HCT116 (cell line): ENCODE results near the gene RAD50. TPM values are rescaled to one million over a fixed set of nuclear protein-coding genes. Genes with fewer than 3 reads are reported as not detected.
"Not testable (repeated sequence)": the region's sequence is repeated elsewhere in the genome, so short reads cannot be mapped to it uniquely, and the experiment has no call there.

Experiments used
- ATAC-seq: fragments of 200-7000 bp; cut with Tn5 transposase; 2 replicates; pipeline ENCODE4 v1.9.1; 2020; ENCODE audit warnings: mild to moderate bottlenecking, moderate library complexity
- BruUV-seq: library from RNA; stranded (reverse); fragments of 400-500 nt; replicated peaks from 2 replicates; lab custom pipeline; 2021; lab: Mats Ljungman, UMichigan
- CTCF ChIA-PET: fragments of 300-600 bp; sonication (Branson Sonifier 250); formaldehyde crosslinking; loops from one replicate; lab custom pipeline; 2021; ENCODE audit warnings: antibody characterized with exemption; lab: Charles Lee
- POLR2A ChIA-PET: fragments of 300-600, 350-600 bp; sonication (Branson Sonifier 250); formaldehyde crosslinking; loops from one replicate; lab custom pipeline; 2021; ENCODE audit warnings: antibody characterized with exemption; lab: Charles Lee
- RAD21 ChIA-PET, 2 experiments: fragments of 300-600 bp; sonication (Branson Sonifier 250); formaldehyde crosslinking; loops; one replicate each; lab custom pipeline; 2023; ENCODE audit warnings: low total read pairs in 2 of 2; ENCODE audit not compliant: uncharacterized antibody in 2 of 2, unreplicated experiment in 2 of 2, low non-redundant PET in 1 of 2; lab: Charles Lee
- DNase-seq: peaks from one replicate; pipeline ENCODE4 v3.0.0-alpha.2; 2010; ENCODE audit warnings: low read depth, low spot score
- H2AFZ ChIP-seq: fragments of 200-600 bp; shearing (Covaris generic), sonication (generic); 2 replicates; pipeline ENCODE4 v1.6.1; 2017; ENCODE audit warnings: low read depth, mixed run types, mixed read lengths, antibody characterized with exemption, low read length; ENCODE audit not compliant: poor library complexity, severe bottlenecking
- H3K27ac ChIP-seq: 2 replicates; pipeline ENCODE4 v1.5.1; 2012; ENCODE audit warnings: low read depth, low read length
- H3K27me3 ChIP-seq: fragments of 200-600 bp; sonication (generic); 2 replicates; pipeline ENCODE4 v1.6.1; 2016; ENCODE audit warnings: mixed run types, low read length, mixed read lengths; ENCODE audit not compliant: insufficient read depth
- H3K36me3 ChIP-seq, 2 experiments: fragments of 200-500 bp in 1 of 2; fragments of 200-600 bp in 1 of 2; sonication (Bioruptor generic) in 1 of 2; sonication (generic) in 1 of 2; 2 replicates each; pipeline versions ENCODE4 v1.5.1 to v1.6.1; 2014 to 2016; ENCODE audit warnings: low read length in 2 of 2, inconsistent platforms in 1 of 2, mixed read lengths in 1 of 2, mixed run types in 1 of 2; ENCODE audit not compliant: insufficient read depth in 2 of 2, control insufficient read depth in 1 of 2
- H3K4me1 ChIP-seq, 2 experiments: fragments of 200-600 bp in 1 of 2; sonication (generic) in 1 of 2; 2 replicates each; pipeline versions ENCODE4 v1.5.1 to v1.6.1; 2012 to 2017; ENCODE audit warnings: low read length in 2 of 2, inconsistent platforms in 1 of 2, mild to moderate bottlenecking in 1 of 2, mixed read lengths in 1 of 2, mixed run types in 1 of 2, moderate library complexity in 1 of 2; ENCODE audit not compliant: insufficient read depth in 2 of 2, control insufficient read depth in 1 of 2
- H3K4me2 ChIP-seq: fragments of 200-600 bp; sonication (generic); 2 replicates; pipeline ENCODE4 v1.6.1; 2017; ENCODE audit warnings: mixed run types, low read length, mixed read lengths
- H3K4me3 ChIP-seq, 2 experiments: fragments of 200-600 bp in 1 of 2; sonication (generic) in 1 of 2; replicated peaks in 1 of 2; 2 replicates each; pipeline ENCODE4 v1.5.1; 2011 to 2016; ENCODE audit warnings: low read length in 2 of 2, control low read depth in 1 of 2, low read depth in 1 of 2, mild to moderate bottlenecking in 1 of 2, mixed read lengths in 1 of 2, mixed run types in 1 of 2
- H3K79me2 ChIP-seq: fragments of 200-600 bp; sonication (generic); 2 replicates; pipeline ENCODE4 v1.6.1; 2017; ENCODE audit warnings: mild to moderate bottlenecking, mixed run types, low read length, moderate library complexity, mixed read lengths; ENCODE audit not compliant: insufficient read depth
- H3K9ac ChIP-seq: fragments of 200-600 bp; sonication (generic); 2 replicates; pipeline ENCODE4 v1.6.1; 2016; ENCODE audit warnings: low read length, mixed read lengths
- H3K9me2 ChIP-seq: fragments of 200-600 bp; sonication (generic), shearing (Covaris generic); 2 replicates; pipeline ENCODE4 v1.6.1; 2017; ENCODE audit warnings: mixed run types, mild to moderate bottlenecking, moderate library complexity; ENCODE audit not compliant: insufficient read depth
- H3K9me3 ChIP-seq, 2 experiments: fragments of 200-500 bp in 1 of 2; fragments of 200-600 bp in 1 of 2; sonication (Bioruptor generic) in 1 of 2; sonication (generic) in 1 of 2; 2 replicates each; pipeline ENCODE4 v1.6.1; 2014 to 2017; ENCODE audit warnings: low read length in 2 of 2, mixed read lengths in 2 of 2, inconsistent platforms in 1 of 2, low read depth in 1 of 2, mild to moderate bottlenecking in 1 of 2, mixed run types in 1 of 2, moderate library complexity in 1 of 2; ENCODE audit not compliant: control insufficient read depth in 1 of 2, insufficient read depth in 1 of 2
- H4K20me1 ChIP-seq: fragments of 200-600 bp; sonication (generic), shearing (Covaris generic); 2 replicates; pipeline ENCODE4 v1.6.1; 2017; ENCODE audit warnings: mixed run types, mild to moderate bottlenecking, moderate library complexity; ENCODE audit not compliant: insufficient read depth
- EZH2phosphoT487 ChIP-seq: fragments of 200-600 bp; IDR thresholded peaks from 2 replicates; pipeline ENCODE4 v1.6.1; 2018; ENCODE audit warnings: antibody characterized with exemption, borderline replicate concordance
- FOSL1 ChIP-seq: IDR thresholded peaks from 2 replicates; pipeline ENCODE4 v1.6.1; 2012; ENCODE audit warnings: low read depth
- ZNF274 ChIP-seq: fragments of 200-500 bp; sonication (Bioruptor generic); IDR thresholded peaks from 2 replicates; pipeline ENCODE4 v1.6.1; 2014; ENCODE audit warnings: mild to moderate bottlenecking, low read depth, low read length, inconsistent platforms
- intact Hi-C: fragments of 100-400 bp; cut with micrococcal nuclease; formaldehyde crosslinking; loops from 2 replicates; pipeline ENCODE4 v1.10.0; 2022
- total RNA-seq: library from RNA; stranded (reverse); gene quantifications from one replicate; pipeline ENCODE4 v1.2.1, GENCODE V29; 2021; ENCODE audit not compliant: unreplicated experiment
- TF ChIP-seq, protein P1 (sequence below): IDR thresholded peaks from 2 replicates; pipeline ENCODE4 v1.6.1; 2012
- TF ChIP-seq, protein P2 (sequence below): IDR thresholded peaks from 2 replicates; pipeline ENCODE4 v1.6.1; 2011; ENCODE audit warnings: mild to moderate bottlenecking, low read length, moderate library complexity; ENCODE audit not compliant: insufficient replicate concordance; ENCODE audit errors: extremely low read depth
- TF ChIP-seq, protein P3 (sequence below): IDR thresholded peaks from 2 replicates; pipeline ENCODE4 v1.6.1; 2012; ENCODE audit warnings: low read depth

The RAD50 gene
- total RNA-seq, 1 experiment from 2014 or later: 43.6 TPM

DNA sequence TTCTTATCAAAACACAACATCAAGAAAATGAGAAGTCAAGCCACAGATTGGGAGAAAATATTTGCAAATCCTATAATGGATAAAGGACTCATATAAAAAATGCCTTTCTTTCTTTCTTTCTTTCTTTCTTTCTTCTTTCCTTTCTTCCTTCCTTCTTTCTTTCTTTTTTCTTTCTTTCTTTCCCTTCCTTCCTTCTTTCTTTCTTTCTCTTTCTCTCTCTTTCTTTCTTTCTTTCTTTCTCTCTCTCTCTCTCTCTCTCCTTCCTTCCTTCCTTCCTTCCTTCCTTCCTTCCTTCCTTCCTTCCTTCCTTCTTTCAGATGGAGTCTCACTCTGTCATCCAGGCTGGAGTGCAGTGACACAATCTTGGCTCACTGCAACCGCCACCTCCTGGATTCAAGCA is 34.7 kb upstream of the RAD50 start:
- H3K4me2 ChIP-seq, H3K79me2 ChIP-seq, H2AFZ ChIP-seq, BruUV-seq, H3K9me2 ChIP-seq, H3K27ac ChIP-seq, H3K9ac ChIP-seq, CTCF ChIA-PET, H3K27me3 ChIP-seq, POLR2A ChIA-PET, RAD21 ChIA-PET, H3K9me3 ChIP-seq, DNase-seq, H4K20me1 ChIP-seq, H3K4me1 ChIP-seq, H3K4me3 ChIP-seq, H3K36me3 ChIP-seq, ATAC-seq: not testable (repeated sequence)
- intact Hi-C loops: loop anchor here (10.0 kb wide), 2 partner anchors 153 to 193 kb away; partner anchors contain the start of gene IL4

DNA sequence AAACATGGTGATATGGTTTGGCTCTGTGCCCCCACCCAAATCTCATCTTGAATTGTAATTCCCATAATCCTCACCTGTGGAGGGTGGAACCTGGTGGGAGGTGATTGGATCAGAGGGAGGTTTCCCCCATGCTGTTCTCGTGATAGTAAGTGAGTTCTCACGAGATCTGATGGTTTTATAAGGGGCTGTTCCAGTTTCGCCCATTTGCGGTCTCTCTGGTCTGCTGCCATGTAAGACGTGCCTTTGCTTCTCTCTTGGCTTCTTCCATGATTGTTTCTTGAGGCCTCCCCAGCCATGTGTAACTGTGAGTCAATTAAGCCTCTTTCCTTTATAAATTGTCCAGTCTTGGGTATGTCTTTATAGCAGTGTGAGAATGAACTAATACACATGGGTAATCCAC is 31.9 kb upstream of the RAD50 start:
- H2AFZ ChIP-seq, H3K9me2 ChIP-seq, H3K36me3 ChIP-seq, H3K4me1 ChIP-seq, BruUV-seq, RAD21 ChIA-PET, CTCF ChIA-PET, H4K20me1 ChIP-seq, POLR2A ChIA-PET, DNase-seq, ATAC-seq, H3K27me3 ChIP-seq, H3K9ac ChIP-seq, H3K79me2 ChIP-seq, H3K9me3 ChIP-seq, H3K4me2 ChIP-seq, H3K4me3 ChIP-seq, H3K27ac ChIP-seq: not testable (repeated sequence)
- intact Hi-C loops: loop anchor here (10.0 kb wide), 2 partner anchors 150 to 190 kb away; partner anchors contain the start of gene IL4

DNA sequence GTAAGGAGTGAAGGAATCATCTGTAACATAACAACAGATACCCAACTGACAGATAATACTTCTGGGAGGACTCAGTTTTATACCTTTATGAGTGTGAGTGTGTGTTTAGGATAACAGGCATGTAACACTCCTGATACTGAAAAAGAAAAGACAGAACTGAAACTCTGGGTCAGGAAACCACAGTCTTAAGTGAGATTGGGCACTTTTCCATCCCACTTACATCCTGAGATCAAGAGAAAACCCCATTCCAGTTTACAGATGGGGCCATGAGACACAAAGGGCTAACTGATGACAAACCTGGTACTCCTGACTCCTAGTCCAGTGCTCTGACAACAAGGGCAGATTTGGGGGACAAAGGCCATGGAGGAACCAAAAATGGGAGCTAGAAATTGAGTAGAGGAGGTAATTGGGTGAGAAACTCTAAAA is 31.5 kb upstream of the RAD50 start:
- POLR2A ChIA-PET: no interaction called here
- Histone ChIP-seq H4K20me1 (no peaks in the 10 kb centered on the region), H3K4me3 (no peak overlapping the region), H3K79me2 (no peaks in the 10 kb centered on the region), H3K27me3 (no peaks in the 10 kb centered on the region), H3K36me3 (no peaks in the 10 kb centered on the region), H3K4me2 (no peak overlapping the region), H2AFZ (no peak overlapping the region), H3K9ac (no peak overlapping the region), H3K4me1 (peaks cover 0 to 9% of the 10 kb centered on the region in 2 experiments; a peak in 1 of 4 replicates), H3K27ac (no peak overlapping the region), H3K9me2 (no peaks in the 10 kb centered on the region), H3K9me3 (peaks cover 0 to 9% of the 10 kb centered on the region in 2 experiments; a peak in 1 of 4 replicates)
- RAD21 ChIA-PET: no interaction called here
- BruUV-seq: no TSS peak
- intact Hi-C loops: loop anchor here (10.0 kb wide), 2 partner anchors 149 to 189 kb away; partner anchors contain the start of gene IL4
- ATAC-seq: no peak
- DNase-seq: no peak
- CTCF ChIA-PET: interaction anchor here (0.8 kb wide), 1 partner anchor 288 kb away, joined by 3 read pairs; the partner anchor contains the start of gene SOWAHA
- TF ChIP-seq, protein P1, sequence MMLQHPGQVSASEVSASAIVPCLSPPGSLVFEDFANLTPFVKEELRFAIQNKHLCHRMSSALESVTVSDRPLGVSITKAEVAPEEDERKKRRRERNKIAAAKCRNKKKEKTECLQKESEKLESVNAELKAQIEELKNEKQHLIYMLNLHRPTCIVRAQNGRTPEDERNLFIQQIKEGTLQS: no peak
- TF ChIP-seq EZH2phosphoT487 (no peak), FOSL1 (no peak), ZNF274 (no peak)
- TF ChIP-seq, protein P2, sequence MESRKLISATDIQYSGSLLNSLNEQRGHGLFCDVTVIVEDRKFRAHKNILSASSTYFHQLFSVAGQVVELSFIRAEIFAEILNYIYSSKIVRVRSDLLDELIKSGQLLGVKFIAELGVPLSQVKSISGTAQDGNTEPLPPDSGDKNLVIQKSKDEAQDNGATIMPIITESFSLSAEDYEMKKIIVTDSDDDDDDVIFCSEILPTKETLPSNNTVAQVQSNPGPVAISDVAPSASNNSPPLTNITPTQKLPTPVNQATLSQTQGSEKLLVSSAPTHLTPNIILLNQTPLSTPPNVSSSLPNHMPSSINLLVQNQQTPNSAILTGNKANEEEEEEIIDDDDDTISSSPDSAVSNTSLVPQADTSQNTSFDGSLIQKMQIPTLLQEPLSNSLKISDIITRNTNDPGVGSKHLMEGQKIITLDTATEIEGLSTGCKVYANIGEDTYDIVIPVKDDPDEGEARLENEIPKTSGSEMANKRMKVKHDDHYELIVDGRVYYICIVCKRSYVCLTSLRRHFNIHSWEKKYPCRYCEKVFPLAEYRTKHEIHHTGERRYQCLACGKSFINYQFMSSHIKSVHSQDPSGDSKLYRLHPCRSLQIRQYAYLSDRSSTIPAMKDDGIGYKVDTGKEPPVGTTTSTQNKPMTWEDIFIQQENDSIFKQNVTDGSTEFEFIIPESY: no peak
- TF ChIP-seq, protein P3, sequence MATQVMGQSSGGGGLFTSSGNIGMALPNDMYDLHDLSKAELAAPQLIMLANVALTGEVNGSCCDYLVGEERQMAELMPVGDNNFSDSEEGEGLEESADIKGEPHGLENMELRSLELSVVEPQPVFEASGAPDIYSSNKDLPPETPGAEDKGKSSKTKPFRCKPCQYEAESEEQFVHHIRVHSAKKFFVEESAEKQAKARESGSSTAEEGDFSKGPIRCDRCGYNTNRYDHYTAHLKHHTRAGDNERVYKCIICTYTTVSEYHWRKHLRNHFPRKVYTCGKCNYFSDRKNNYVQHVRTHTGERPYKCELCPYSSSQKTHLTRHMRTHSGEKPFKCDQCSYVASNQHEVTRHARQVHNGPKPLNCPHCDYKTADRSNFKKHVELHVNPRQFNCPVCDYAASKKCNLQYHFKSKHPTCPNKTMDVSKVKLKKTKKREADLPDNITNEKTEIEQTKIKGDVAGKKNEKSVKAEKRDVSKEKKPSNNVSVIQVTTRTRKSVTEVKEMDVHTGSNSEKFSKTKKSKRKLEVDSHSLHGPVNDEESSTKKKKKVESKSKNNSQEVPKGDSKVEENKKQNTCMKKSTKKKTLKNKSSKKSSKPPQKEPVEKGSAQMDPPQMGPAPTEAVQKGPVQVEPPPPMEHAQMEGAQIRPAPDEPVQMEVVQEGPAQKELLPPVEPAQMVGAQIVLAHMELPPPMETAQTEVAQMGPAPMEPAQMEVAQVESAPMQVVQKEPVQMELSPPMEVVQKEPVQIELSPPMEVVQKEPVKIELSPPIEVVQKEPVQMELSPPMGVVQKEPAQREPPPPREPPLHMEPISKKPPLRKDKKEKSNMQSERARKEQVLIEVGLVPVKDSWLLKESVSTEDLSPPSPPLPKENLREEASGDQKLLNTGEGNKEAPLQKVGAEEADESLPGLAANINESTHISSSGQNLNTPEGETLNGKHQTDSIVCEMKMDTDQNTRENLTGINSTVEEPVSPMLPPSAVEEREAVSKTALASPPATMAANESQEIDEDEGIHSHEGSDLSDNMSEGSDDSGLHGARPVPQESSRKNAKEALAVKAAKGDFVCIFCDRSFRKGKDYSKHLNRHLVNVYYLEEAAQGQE: no peak
